ENCODE results near the gene TM4SF20. TPM values are rescaled to one million over a fixed set of nuclear protein-coding genes. Genes with fewer than 3 reads are reported as not detected.

The TM4SF20 gene
- total and polyA plus RNA-seq, 4 donors, result not detected

- peaks cover 6 to 21% (median 13%) of the 10 kb centered on the region in 4 donors for H3K4me1 ChIP-seq (ENCODE audit: control insufficient read depth in 4 of 4, insufficient read depth in 4 of 4, low read length in 3 of 4)
- 5% methylated on average over 67 of the region's 67 CpGs for WGBS
Measured at GRCh38 chr2:227324995-227325838, 53.9 kb downstream of the TM4SF20 start, which contains the start of gene MFF. Gene MFF (plus strand): TSS chr2:227325251. CDS start chr2:227330666, 5,415 bp downstream.

More at GRCh38 chr2:227324995-227325838, 53.9 kb downstream of the TM4SF20 start, which contains the start of gene MFF:
- TF ChIP-seq, protein P1, sequence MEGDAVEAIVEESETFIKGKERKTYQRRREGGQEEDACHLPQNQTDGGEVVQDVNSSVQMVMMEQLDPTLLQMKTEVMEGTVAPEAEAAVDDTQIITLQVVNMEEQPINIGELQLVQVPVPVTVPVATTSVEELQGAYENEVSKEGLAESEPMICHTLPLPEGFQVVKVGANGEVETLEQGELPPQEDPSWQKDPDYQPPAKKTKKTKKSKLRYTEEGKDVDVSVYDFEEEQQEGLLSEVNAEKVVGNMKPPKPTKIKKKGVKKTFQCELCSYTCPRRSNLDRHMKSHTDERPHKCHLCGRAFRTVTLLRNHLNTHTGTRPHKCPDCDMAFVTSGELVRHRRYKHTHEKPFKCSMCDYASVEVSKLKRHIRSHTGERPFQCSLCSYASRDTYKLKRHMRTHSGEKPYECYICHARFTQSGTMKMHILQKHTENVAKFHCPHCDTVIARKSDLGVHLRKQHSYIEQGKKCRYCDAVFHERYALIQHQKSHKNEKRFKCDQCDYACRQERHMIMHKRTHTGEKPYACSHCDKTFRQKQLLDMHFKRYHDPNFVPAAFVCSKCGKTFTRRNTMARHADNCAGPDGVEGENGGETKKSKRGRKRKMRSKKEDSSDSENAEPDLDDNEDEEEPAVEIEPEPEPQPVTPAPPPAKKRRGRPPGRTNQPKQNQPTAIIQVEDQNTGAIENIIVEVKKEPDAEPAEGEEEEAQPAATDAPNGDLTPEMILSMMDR (IDR thresholded peaks at IDR 0.05; ENCODE audit: low read depth, low read length, missing input control), result no peak
- TF ChIP-seq NR2F2 (IDR thresholded peaks at IDR 0.05), result no peak
- peak in 1 of 2 donors; percentile 17 for TF ChIP-seq HNF4A (conservative IDR thresholded peaks at IDR 0.05)
- no peak for TF ChIP-seq FOXA2 (IDR thresholded peaks at IDR 0.05)
- TF ChIP-seq JUND (IDR thresholded peaks at IDR 0.05), result peak in 1 of 2 donors; percentile 7
- no peak for TF ChIP-seq HNF4G (IDR thresholded peaks at IDR 0.05)
- peak; percentile 100 for TF ChIP-seq YY1 (IDR thresholded peaks at IDR 0.05)
- peak; percentile 92 for TF ChIP-seq ZBTB33 (IDR thresholded peaks at IDR 0.05)
- TF ChIP-seq, protein P2, sequence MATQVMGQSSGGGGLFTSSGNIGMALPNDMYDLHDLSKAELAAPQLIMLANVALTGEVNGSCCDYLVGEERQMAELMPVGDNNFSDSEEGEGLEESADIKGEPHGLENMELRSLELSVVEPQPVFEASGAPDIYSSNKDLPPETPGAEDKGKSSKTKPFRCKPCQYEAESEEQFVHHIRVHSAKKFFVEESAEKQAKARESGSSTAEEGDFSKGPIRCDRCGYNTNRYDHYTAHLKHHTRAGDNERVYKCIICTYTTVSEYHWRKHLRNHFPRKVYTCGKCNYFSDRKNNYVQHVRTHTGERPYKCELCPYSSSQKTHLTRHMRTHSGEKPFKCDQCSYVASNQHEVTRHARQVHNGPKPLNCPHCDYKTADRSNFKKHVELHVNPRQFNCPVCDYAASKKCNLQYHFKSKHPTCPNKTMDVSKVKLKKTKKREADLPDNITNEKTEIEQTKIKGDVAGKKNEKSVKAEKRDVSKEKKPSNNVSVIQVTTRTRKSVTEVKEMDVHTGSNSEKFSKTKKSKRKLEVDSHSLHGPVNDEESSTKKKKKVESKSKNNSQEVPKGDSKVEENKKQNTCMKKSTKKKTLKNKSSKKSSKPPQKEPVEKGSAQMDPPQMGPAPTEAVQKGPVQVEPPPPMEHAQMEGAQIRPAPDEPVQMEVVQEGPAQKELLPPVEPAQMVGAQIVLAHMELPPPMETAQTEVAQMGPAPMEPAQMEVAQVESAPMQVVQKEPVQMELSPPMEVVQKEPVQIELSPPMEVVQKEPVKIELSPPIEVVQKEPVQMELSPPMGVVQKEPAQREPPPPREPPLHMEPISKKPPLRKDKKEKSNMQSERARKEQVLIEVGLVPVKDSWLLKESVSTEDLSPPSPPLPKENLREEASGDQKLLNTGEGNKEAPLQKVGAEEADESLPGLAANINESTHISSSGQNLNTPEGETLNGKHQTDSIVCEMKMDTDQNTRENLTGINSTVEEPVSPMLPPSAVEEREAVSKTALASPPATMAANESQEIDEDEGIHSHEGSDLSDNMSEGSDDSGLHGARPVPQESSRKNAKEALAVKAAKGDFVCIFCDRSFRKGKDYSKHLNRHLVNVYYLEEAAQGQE (IDR thresholded peaks at IDR 0.05), result peak; percentile 71
- peak; percentile 40 for TF ChIP-seq FOXA1 (IDR thresholded peaks at IDR 0.05)
- TF ChIP-seq RAD21 (IDR thresholded peaks at IDR 0.05), result no peak
- TF ChIP-seq, protein P3, sequence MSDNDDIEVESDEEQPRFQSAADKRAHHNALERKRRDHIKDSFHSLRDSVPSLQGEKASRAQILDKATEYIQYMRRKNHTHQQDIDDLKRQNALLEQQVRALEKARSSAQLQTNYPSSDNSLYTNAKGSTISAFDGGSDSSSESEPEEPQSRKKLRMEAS (IDR thresholded peaks at IDR 0.05), result peak; percentile 98
- TF ChIP-seq TAF1 (conservative IDR thresholded peaks at IDR 0.05), result peak; percentile 41
- TF ChIP-seq SP1 (IDR thresholded peaks at IDR 0.05), result peak; percentile 55
- TF ChIP-seq EGR1 (IDR thresholded peaks at IDR 0.05; ENCODE audit: low read depth in 2 of 2), result peak; percentile 83 to 94
- peak; percentile 54 for TF ChIP-seq ATF3 (IDR thresholded peaks at IDR 0.05)
- peak; percentile 25 to 86 for TF ChIP-seq GABPA (IDR thresholded peaks at IDR 0.05 in 1 of 2, conservative IDR thresholded peaks at IDR 0.05 in 1 of 2)
- TF ChIP-seq RXRA (IDR thresholded peaks at IDR 0.05), result peak; percentile 66 to 84
- H3K27me3 ChIP-seq (ENCODE audit: control insufficient read depth in 4 of 4, insufficient read depth in 4 of 4, low read length in 3 of 4), result no peaks in the 10 kb centered on the region
- H3K36me3 ChIP-seq (ENCODE audit: control insufficient read depth in 4 of 4, insufficient read depth in 3 of 4, low read depth in 1 of 4, low read length in 3 of 4), result peaks cover 0 to 2% (median under 1%) of the 10 kb centered on the region in 4 donors
- peak; percentile 89 for DNase-seq (ENCODE audit: low spot score)
- peak within 1 kb of the TSS; percentile 93 to 97 (median 95) for H3K4me3 ChIP-seq (ENCODE audit: low read depth in 1 of 3, low read length in 3 of 3)
- peaks cover 0 to 1% (median 0%) of the 10 kb centered on the region in 4 donors for H3K9me3 ChIP-seq (ENCODE audit: control insufficient read depth in 4 of 4, low read length in 3 of 4)
- H3K27ac ChIP-seq (ENCODE audit: low read depth in 1 of 2, low read length in 2 of 2), result peak within 1 kb of the TSS; percentile 88 to 95
- H3K9ac ChIP-seq (ENCODE audit: low read depth in 1 of 2, low read length in 2 of 2), result peak within 1 kb of the TSS; percentile 44 to 87
